ENCODE results near the gene LRRC74B.
"Not testable (repeated sequence)": the region's sequence is repeated elsewhere in the genome, so short reads cannot be mapped to it uniquely, and the experiment has no call there.

DNA sequence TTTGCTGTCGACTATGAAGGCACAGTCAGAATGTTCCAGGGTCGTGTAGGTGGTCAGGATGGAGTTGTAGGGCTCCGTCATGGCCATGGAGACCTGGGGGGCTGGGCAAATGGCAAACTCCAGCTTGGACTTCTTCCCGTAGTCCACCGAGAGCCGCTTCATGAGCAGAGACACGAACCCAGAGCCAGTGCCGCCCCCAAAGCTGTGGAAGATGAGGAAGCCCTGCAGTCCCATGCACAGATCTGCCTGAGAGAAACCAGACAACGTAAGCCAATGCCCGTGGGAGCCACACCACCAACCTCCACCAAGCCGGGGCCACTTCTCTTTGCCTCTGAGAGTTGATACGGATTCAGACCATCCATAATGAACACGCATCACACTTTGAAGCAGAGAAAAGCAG, 36.5 kb upstream of the LRRC74B start:
- TF ChIP-seq, protein P1, sequence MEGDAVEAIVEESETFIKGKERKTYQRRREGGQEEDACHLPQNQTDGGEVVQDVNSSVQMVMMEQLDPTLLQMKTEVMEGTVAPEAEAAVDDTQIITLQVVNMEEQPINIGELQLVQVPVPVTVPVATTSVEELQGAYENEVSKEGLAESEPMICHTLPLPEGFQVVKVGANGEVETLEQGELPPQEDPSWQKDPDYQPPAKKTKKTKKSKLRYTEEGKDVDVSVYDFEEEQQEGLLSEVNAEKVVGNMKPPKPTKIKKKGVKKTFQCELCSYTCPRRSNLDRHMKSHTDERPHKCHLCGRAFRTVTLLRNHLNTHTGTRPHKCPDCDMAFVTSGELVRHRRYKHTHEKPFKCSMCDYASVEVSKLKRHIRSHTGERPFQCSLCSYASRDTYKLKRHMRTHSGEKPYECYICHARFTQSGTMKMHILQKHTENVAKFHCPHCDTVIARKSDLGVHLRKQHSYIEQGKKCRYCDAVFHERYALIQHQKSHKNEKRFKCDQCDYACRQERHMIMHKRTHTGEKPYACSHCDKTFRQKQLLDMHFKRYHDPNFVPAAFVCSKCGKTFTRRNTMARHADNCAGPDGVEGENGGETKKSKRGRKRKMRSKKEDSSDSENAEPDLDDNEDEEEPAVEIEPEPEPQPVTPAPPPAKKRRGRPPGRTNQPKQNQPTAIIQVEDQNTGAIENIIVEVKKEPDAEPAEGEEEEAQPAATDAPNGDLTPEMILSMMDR (IDR thresholded peaks at IDR 0.05; ENCODE audit: insufficient read depth, low read depth, low read length), result not testable (repeated sequence)
- not testable (repeated sequence) for TF ChIP-seq EZH2 (IDR thresholded peaks at IDR 0.05; ENCODE audit: insufficient read depth, low read length)
